Nephron (organoid): ENCODE data around the gene NCAPH2.

Experiments used
- H3K27ac Mint-ChIP-seq, 3 experiments: 2 replicates each; pipeline ENCODE4 v1.8.0; 2020; ENCODE audit warnings: mixed read lengths in 3 of 3, mild to moderate bottlenecking in 2 of 3, moderate library complexity in 1 of 3
- H3K27me3 Mint-ChIP-seq: 2 replicates; pipeline ENCODE4 v1.8.0; 2021; ENCODE audit warnings: low read depth, mild to moderate bottlenecking, moderate library complexity, mixed read lengths
- H3K36me3 Mint-ChIP-seq: 2 replicates; pipeline ENCODE4 v1.8.0; 2020; ENCODE audit warnings: low read depth, mixed read lengths
- H3K4me1 Mint-ChIP-seq: 2 replicates; pipeline ENCODE4 v1.8.0; 2020; ENCODE audit warnings: mixed read lengths
- H3K4me3 Mint-ChIP-seq, 3 experiments: 2 replicates each; pipeline ENCODE4 v1.8.0; 2020; ENCODE audit warnings: mild to moderate bottlenecking in 3 of 3, mixed read lengths in 3 of 3, moderate library complexity in 2 of 3
- H3K9me3 Mint-ChIP-seq: 2 replicates; pipeline ENCODE4 v1.8.0; 2020; ENCODE audit warnings: mixed read lengths
- CTCF ChIP-seq, 3 experiments: fragments of 200-600 bp; sonication (generic); IDR thresholded peaks; one replicate each; pipeline ENCODE4 v1.5.0; 2021; ENCODE audit warnings: antibody characterized with exemption in 3 of 3; ENCODE audit not compliant: unreplicated experiment in 3 of 3

The NCAPH2 gene

GRCh38 chr22:50556703-50557102 lies 48.7 kb downstream of the NCAPH2 start:
- Mint-ChIP-seq H3K4me1 (no peaks in the 10 kb centered on the region), H3K36me3 (no peaks in the 10 kb centered on the region), H3K4me3 (no peak overlapping the region), H3K9me3 (no peaks in the 10 kb centered on the region), H3K27ac (no peak overlapping the region), H3K27me3 (peaks cover 41% of the 10 kb centered on the region)
- no peak for TF ChIP-seq CTCF (IDR thresholded peaks at IDR 0.05; ENCODE audit: unreplicated experiment in 3 of 3)

GRCh38 chr22:50560034-50560433 lies 52.0 kb downstream of the NCAPH2 start:
- peaks cover 41% of the 10 kb centered on the region for H3K27me3 Mint-ChIP-seq
- H3K9me3 Mint-ChIP-seq, result no peaks in the 10 kb centered on the region
- H3K4me3 Mint-ChIP-seq, result no peak overlapping the region
- peaks cover 11% of the 10 kb centered on the region for H3K4me1 Mint-ChIP-seq
- no peak for TF ChIP-seq CTCF (IDR thresholded peaks at IDR 0.05; ENCODE audit: unreplicated experiment in 3 of 3)
- H3K36me3 Mint-ChIP-seq, result no peaks in the 10 kb centered on the region
- no peak overlapping the region for H3K27ac Mint-ChIP-seq

- Mint-ChIP-seq H3K27ac (peak overlapping the region in 2 of 3 experiments; percentile 24 to 33), H3K4me3 (peak overlapping the region; percentile 74 to 77 (median 75)), H3K36me3 (no peaks in the 10 kb centered on the region), H3K4me1 (peaks cover 11% of the 10 kb centered on the region), H3K9me3 (no peaks in the 10 kb centered on the region), H3K27me3 (peaks cover 32% of the 10 kb centered on the region)
- no peak for TF ChIP-seq CTCF (IDR thresholded peaks at IDR 0.05; ENCODE audit: unreplicated experiment in 3 of 3)
These were observed 53.7 kb downstream of the NCAPH2 start for GRCh38 chr22:50561401-50562358.

GRCh38 chr22:50562523-50563412 lies 54.7 kb downstream of the NCAPH2 start, which contains the start of gene SYCE3:
TSS of gene SYCE3 (minus strand) at chr22:50562919. CDS start at chr22:50556405, 6,514 bp downstream.
- Mint-ChIP-seq H3K36me3 (peaks cover 2% of the 10 kb centered on the region), H3K9me3 (no peaks in the 10 kb centered on the region), H3K4me1 (peaks cover 11% of the 10 kb centered on the region), H3K27ac (peak within 1 kb of the TSS in 2 of 3 experiments; percentile 43 to 91), H3K4me3 (peak within 1 kb of the TSS; percentile 94 to 96 (median 95)), H3K27me3 (peaks cover 32% of the 10 kb centered on the region)
- peak; percentile 94 to 98 (median 96) for TF ChIP-seq CTCF (IDR thresholded peaks at IDR 0.05; ENCODE audit: unreplicated experiment in 3 of 3)

- H3K9me3 Mint-ChIP-seq, result no peaks in the 10 kb centered on the region
- H3K27ac Mint-ChIP-seq, result peak overlapping the region in 2 of 3 experiments; percentile 43 to 91
- peak overlapping the region; percentile 94 to 96 (median 95) for H3K4me3 Mint-ChIP-seq
- peaks cover 3% of the 10 kb centered on the region for H3K36me3 Mint-ChIP-seq
- TF ChIP-seq CTCF (IDR thresholded peaks at IDR 0.05; ENCODE audit: unreplicated experiment in 3 of 3), result no peak
- peaks cover 29% of the 10 kb centered on the region for H3K27me3 Mint-ChIP-seq
- peaks cover 11% of the 10 kb centered on the region for H3K4me1 Mint-ChIP-seq
These were observed 55.6 kb downstream of the NCAPH2 start for GRCh38 chr22:50563413-50564160.
